H1 (cell line): ENCODE measurements around the gene IFNK. TPM values are rescaled to one million over a fixed set of nuclear protein-coding genes. Genes with fewer than 3 reads are reported as not detected.

Experiments
- CTCF ChIA-PET: fragments of 300-600 bp; sonication (Branson Sonifier 250); formaldehyde crosslinking; loops from one replicate; lab custom pipeline; 2021; ENCODE audit not compliant: partially characterized antibody; lab: Charles Lee
- POLR2A ChIA-PET: fragments of 300-600 bp; sonication (Branson Sonifier 250); formaldehyde crosslinking; loops from one replicate; lab custom pipeline; 2021; ENCODE audit warnings: inconsistent platforms; ENCODE audit not compliant: partially characterized antibody; lab: Charles Lee
- DNase-seq, 2 experiments: peaks; one replicate each; pipeline versions ENCODE4 v3.0.0 to v3.0.0-alpha.2; 2010 to 2022; ENCODE audit warnings: low spot score in 2 of 2, low read depth in 1 of 2, mixed read lengths in 1 of 2
- FAIRE-seq: peaks from 2 replicates; lab custom pipeline; 2011; peaks lifted over from hg19 to GRCh38; lab: Jason Lieb, UNC
- H2AFZ ChIP-seq: 2 replicates; pipeline ENCODE4 v1.8.1; 2012; ENCODE audit warnings: low read length, inconsistent platforms
- H2AK5ac ChIP-seq: 2 replicates; pipeline ENCODE4 v1.6.1; 2013; ENCODE audit warnings: low read depth, low read length
- H2BK120ac ChIP-seq: replicated peaks from 2 replicates; pipeline ENCODE3; 2013; ENCODE audit warnings: low read depth, low read length, inconsistent platforms
- H2BK12ac ChIP-seq: 2 replicates; pipeline ENCODE4 v1.6.1; 2013; ENCODE audit warnings: low read depth, low read length
- H2BK15ac ChIP-seq: 2 replicates; pipeline ENCODE4 v1.6.1; 2013; ENCODE audit warnings: low read length
- H2BK20ac ChIP-seq: 2 replicates; pipeline ENCODE4 v1.6.1; 2013; ENCODE audit warnings: low read length
- H2BK5ac ChIP-seq: 2 replicates; pipeline ENCODE4 v1.6.1; 2013; ENCODE audit warnings: low read depth, low read length
- H3K14ac ChIP-seq: 2 replicates; pipeline ENCODE4 v1.6.1; 2013; ENCODE audit warnings: inconsistent platforms; ENCODE audit not compliant: insufficient read length
- H3K18ac ChIP-seq: 2 replicates; pipeline ENCODE4 v1.6.1; 2013; ENCODE audit warnings: low read length; ENCODE audit errors: extremely low read depth
- H3K23ac ChIP-seq: 2 replicates; pipeline ENCODE4 v1.6.1; 2013; ENCODE audit warnings: inconsistent platforms; ENCODE audit not compliant: insufficient read length
- H3K23me2 ChIP-seq: 2 replicates; pipeline ENCODE4 v1.6.1; 2013; ENCODE audit warnings: low read depth, low read length
- H3K27ac ChIP-seq: 2 replicates; pipeline ENCODE4 v1.6.1; 2011; ENCODE audit warnings: low read depth, low read length, inconsistent platforms
- H3K27me3 ChIP-seq, 4 experiments: replicated peaks in 1 of 4; 1 replicate in 1 of 4; 2 replicates in 3 of 4; pipeline versions ENCODE4 v1.6.1 to v1.8.1; 2011 to 2013; ENCODE audit warnings: low read length in 3 of 4, mild to moderate bottlenecking in 3 of 4, inconsistent platforms in 2 of 4, mixed read lengths in 2 of 4, moderate library complexity in 1 of 4; ENCODE audit not compliant: control insufficient read depth in 3 of 4, insufficient read depth in 3 of 4; ENCODE audit errors: extremely low read depth in 1 of 4
- H3K36me3 ChIP-seq, 4 experiments: 2 replicates each; pipeline versions ENCODE4 v1.6.1 to v1.8.1; 2011 to 2013; ENCODE audit warnings: mild to moderate bottlenecking in 4 of 4, low read length in 3 of 4, moderate library complexity in 2 of 4, control low read depth in 1 of 4, inconsistent platforms in 1 of 4; ENCODE audit not compliant: insufficient read depth in 4 of 4, control insufficient read depth in 2 of 4
- H3K4ac ChIP-seq: replicated peaks from 2 replicates; pipeline ENCODE3; 2013; ENCODE audit warnings: low read length, low read depth, mixed read lengths, inconsistent platforms; ENCODE audit not compliant: insufficient read length
- H3K4me1 ChIP-seq, 4 experiments: replicated peaks in 1 of 4; 1 replicate in 1 of 4; 2 replicates in 3 of 4; pipeline versions ENCODE4 v1.6.1 to v1.8.1; 2011 to 2013; ENCODE audit warnings: low read length in 3 of 4, inconsistent platforms in 2 of 4, mixed read lengths in 1 of 4; ENCODE audit not compliant: insufficient read depth in 4 of 4, control insufficient read depth in 3 of 4
- H3K4me2 ChIP-seq, 2 experiments: 2 replicates each; pipeline versions ENCODE4 v1.6.1 to v1.8.1; 2011 to 2013; ENCODE audit warnings: low read depth in 2 of 2, low read length in 2 of 2, control low read depth in 1 of 2, inconsistent platforms in 1 of 2, mild to moderate bottlenecking in 1 of 2; ENCODE audit not compliant: insufficient read depth in 1 of 2
- H3K4me3 ChIP-seq, 4 experiments: fragments of 200-600, 300-600 bp in 1 of 4; sonication (generic), shearing (Covaris generic), sonication (Bioruptor Twin) in 1 of 4; 2 replicates each; pipeline versions ENCODE4 v1.5.1 to v1.8.1; 2011 to 2016; ENCODE audit warnings: low read length in 4 of 4, low read depth in 3 of 4, control low read depth in 2 of 4, inconsistent platforms in 2 of 4, mild to moderate bottlenecking in 2 of 4, mixed read lengths in 1 of 4, moderate library complexity in 1 of 4; ENCODE audit not compliant: insufficient read depth in 2 of 4; ENCODE audit errors: extremely low read depth in 1 of 4
- H3K56ac ChIP-seq: replicated peaks from 2 replicates; pipeline ENCODE3; 2013; ENCODE audit warnings: low read depth, mild to moderate bottlenecking, mixed read lengths, low read length, inconsistent platforms; ENCODE audit not compliant: insufficient read length
- H3K79me1 ChIP-seq: 2 replicates; pipeline ENCODE4 v1.6.1; 2013; ENCODE audit warnings: low read depth, low read length, control low read depth
- H3K79me2 ChIP-seq, 2 experiments: 2 replicates each; pipeline versions ENCODE4 v1.6.1 to v1.8.1; 2012 to 2013; ENCODE audit warnings: low read length in 2 of 2, mild to moderate bottlenecking in 2 of 2, inconsistent platforms in 1 of 2; ENCODE audit not compliant: insufficient read depth in 2 of 2, control insufficient read depth in 1 of 2
- H3K9ac ChIP-seq, 4 experiments: replicated peaks in 1 of 4; 1 replicate in 1 of 4; 2 replicates in 3 of 4; pipeline versions ENCODE4 v1.6.1 to v1.8.1; 2011 to 2013; ENCODE audit warnings: low read depth in 3 of 4, low read length in 3 of 4, control low read depth in 2 of 4, mild to moderate bottlenecking in 2 of 4, moderate library complexity in 2 of 4, inconsistent platforms in 1 of 4; ENCODE audit errors: extremely low read depth in 1 of 4
- H3K9me3 ChIP-seq, 2 experiments: 2 replicates each; pipeline versions ENCODE4 v1.6.1 to v1.8.1; 2012 to 2013; ENCODE audit warnings: mild to moderate bottlenecking in 2 of 2, moderate library complexity in 2 of 2, control low read depth in 1 of 2, inconsistent platforms in 1 of 2, low read depth in 1 of 2, low read length in 1 of 2, mixed read lengths in 1 of 2; ENCODE audit not compliant: insufficient read depth in 2 of 2
- H4K20me1 ChIP-seq, 2 experiments: replicated peaks in 1 of 2; 2 replicates each; pipeline versions ENCODE3 to v1.8.1; 2011 to 2013; ENCODE audit warnings: inconsistent platforms in 2 of 2, low read length in 2 of 2, mild to moderate bottlenecking in 1 of 2; ENCODE audit not compliant: insufficient read depth in 2 of 2, control insufficient read depth in 1 of 2
- H4K5ac ChIP-seq: 2 replicates; pipeline ENCODE4 v1.6.1; 2013; ENCODE audit warnings: low read length, low read depth, mixed read lengths, inconsistent platforms; ENCODE audit not compliant: insufficient read length
- H4K8ac ChIP-seq: 2 replicates; pipeline ENCODE4 v1.8.0; 2013; ENCODE audit warnings: mild to moderate bottlenecking, moderate library complexity, low read length, inconsistent platforms; ENCODE audit not compliant: insufficient read depth; ENCODE audit errors: extremely low read depth
- H4K91ac ChIP-seq: replicated peaks from 2 replicates; pipeline ENCODE3; 2013; ENCODE audit warnings: low read length, mixed read lengths, inconsistent platforms; ENCODE audit not compliant: insufficient read length
- GABPA ChIP-seq: IDR thresholded peaks from 2 replicates; pipeline ENCODE4 v1.6.1; 2011; ENCODE audit warnings: mild to moderate bottlenecking, low read length, moderate library complexity, borderline replicate concordance; ENCODE audit not compliant: insufficient read depth
- SIRT6 ChIP-seq: IDR thresholded peaks from one replicate; pipeline ENCODE4 v1.7.1; 2012; ENCODE audit warnings: low read length, inconsistent platforms
- SRF ChIP-seq: IDR thresholded peaks from 2 replicates; pipeline ENCODE4 v1.6.1; 2011; ENCODE audit warnings: mild to moderate bottlenecking, low read depth, low read length, moderate library complexity
- TBP ChIP-seq: IDR thresholded peaks from 2 replicates; pipeline ENCODE4 v1.6.1; 2011; ENCODE audit warnings: low read depth, low read length, improper control_type of control experiment
- WGBS, 2 experiments: shearing (Covaris generic) in 1 of 2; methylation state at CpG; one replicate each; pipeline versions ENCODE4 v1.1.6 to v1.1.7; 2013 to 2015; ENCODE audit warnings: low lambda C conversion rate in 2 of 2, mixed read lengths in 2 of 2, inconsistent platforms in 1 of 2, low coverage in 1 of 2, missing lambda C conversion rate in 1 of 2; ENCODE audit not compliant: insufficient replicate concordance in 2 of 2, insufficient coverage in 1 of 2, insufficient read length in 1 of 2; ENCODE audit errors: extremely low coverage in 1 of 2, missing lambda C conversion rate in 1 of 2; 5-methylcytosine and 5-hydroxymethylcytosine counted together
- polyA plus RNA-seq, 7 experiments: library from polyadenylated mRNA; depleted of rRNA in 3 of 7; stranded (reverse) in 5 of 7; unstranded in 2 of 7; fragments of >200 nt in 5 of 7; fragments of 200-250 nt in 2 of 7; gene quantifications; 1 replicate in 5 of 7; 2 replicates in 1 of 7; 4 replicates in 1 of 7; pipeline versions ENCODE4 v1.2.1 to v1.2.3, GENCODE V29; 2011 to 2013; ENCODE audit warnings: missing spikeins in 2 of 7, mixed read lengths in 2 of 7
- total RNA-seq: library from RNA; stranded (reverse); fragmentation: NEBNext Ultra II Directional; extraction: Animal tissue kit (Norgen Biotek cat#: 25700); gene quantifications from 2 replicates; pipeline ENCODE4 v1.2.1, GENCODE V29; 2021
- TF ChIP-seq, protein P1 (sequence below): IDR thresholded peaks from 2 replicates; pipeline ENCODE4 v1.6.1; 2011; ENCODE audit warnings: low read length, improper control_type of control experiment

Gene IFNK
- total and polyA plus RNA-seq, 2 of the 8 experiments (the other 6 are each of a cell fraction or from before 2014, with no cell fraction given): not detected

- FAIRE-seq (no peak), DNase-seq (no peak)
- Histone ChIP-seq H4K8ac (no peak overlapping the region), H3K9me3 (no peaks in the 10 kb centered on the region), H3K14ac (no peak overlapping the region), H3K4me2 (no peak overlapping the region), H3K4ac (no peak overlapping the region), H4K20me1 (no peaks in the 10 kb centered on the region), H4K5ac (no peak overlapping the region), H3K36me3 (peaks cover 0 to 19% (median 5%) of the 10 kb centered on the region in 4 experiments; a peak in 4 of 8 replicates), H2AK5ac (no peak overlapping the region), H3K79me1 (no peaks in the 10 kb centered on the region), H3K56ac (no peak overlapping the region), H2BK120ac (no peak overlapping the region), H2BK20ac (no peak overlapping the region), H3K4me3 (no peak overlapping the region), H3K79me2 (no peaks in the 10 kb centered on the region), H3K23ac (no peak overlapping the region), H2AFZ (no peak overlapping the region), H3K23me2 (no peaks in the 10 kb centered on the region), H4K91ac (no peak overlapping the region), H3K27me3 (no peaks in the 10 kb centered on the region), H3K4me1 (peaks cover 0 to 4% (median 0%) of the 10 kb centered on the region in 4 experiments; a peak in 1 of 7 replicates), H3K9ac (no peak overlapping the region), H2BK5ac (no peak overlapping the region), H2BK12ac (no peak overlapping the region), H2BK15ac (no peak overlapping the region), H3K18ac (no peak overlapping the region), H3K27ac (no peak overlapping the region)
- ChIA-PET POLR2A (no interaction called here), CTCF (interaction anchor here (0.6 to 2.4 kb wide), 3 partner anchors 72 to 604 kb away, joined by 3 to 8 read pairs (median 4); no protein-coding TSS in a partner anchor)
- WGBS, 2 experiments: 93% methylated on average over 4 of the region's 4 CpGs; no CpG with 5 or more reads in 1 of the 2 experiments
- TF ChIP-seq, protein P1, sequence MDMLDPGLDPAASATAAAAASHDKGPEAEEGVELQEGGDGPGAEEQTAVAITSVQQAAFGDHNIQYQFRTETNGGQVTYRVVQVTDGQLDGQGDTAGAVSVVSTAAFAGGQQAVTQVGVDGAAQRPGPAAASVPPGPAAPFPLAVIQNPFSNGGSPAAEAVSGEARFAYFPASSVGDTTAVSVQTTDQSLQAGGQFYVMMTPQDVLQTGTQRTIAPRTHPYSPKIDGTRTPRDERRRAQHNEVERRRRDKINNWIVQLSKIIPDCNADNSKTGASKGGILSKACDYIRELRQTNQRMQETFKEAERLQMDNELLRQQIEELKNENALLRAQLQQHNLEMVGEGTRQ: no peak
- TF ChIP-seq SRF (no peak), TBP (no peak), SIRT6 (no peak), GABPA (no peak)
These were observed 17.6 kb downstream of the IFNK start for GRCh38 chr9:27541740-27542139.
